HEK293T (cell line): Measurements from ENCODE around the gene PALLD.
"Not testable (repeated sequence)": the region's sequence is repeated elsewhere in the genome, so short reads cannot be mapped to it uniquely, and the experiment has no call there.

Experiments
- CTCF ChIA-PET: fragments of 350-600 bp; formaldehyde crosslinking; extraction: SDS; loops from one replicate; lab custom pipeline; 2021; ENCODE audit warnings: antibody characterized with exemption, inconsistent platforms; lab: Yijun Ruan, JAX
- POLR2A ChIA-PET: fragments of 350-600 bp; formaldehyde crosslinking; extraction: SDS; loops from one replicate; lab custom pipeline; 2020; ENCODE audit warnings: antibody characterized with exemption, inconsistent platforms; lab: Yijun Ruan, JAX
- DNase-seq: peaks from one replicate; pipeline ENCODE4 v3.0.0; 2012; ENCODE audit warnings: mixed read lengths; ENCODE audit errors: extremely low spot score
- ARNT ChIP-seq: fragments of 450-650 bp; IDR thresholded peaks from 2 replicates; pipeline ENCODE4 v1.6.1; 2017; ENCODE audit warnings: mild to moderate bottlenecking
- BHLHE40 ChIP-seq: fragments of 450-650 bp; IDR thresholded peaks from 2 replicates; pipeline ENCODE4 v1.6.1; 2016; ENCODE audit warnings: mild to moderate bottlenecking, moderate library complexity, borderline replicate concordance
- CTBP1 ChIP-seq: fragments of 450-650 bp; IDR thresholded peaks from 2 replicates; pipeline ENCODE4 v1.6.1; 2016; ENCODE audit warnings: borderline replicate concordance
- ELF4 ChIP-seq: fragments of 450-650 bp; IDR thresholded peaks from 2 replicates; pipeline ENCODE4 v1.6.1; 2017; ENCODE audit warnings: antibody characterized with exemption
- FOXA1 ChIP-seq: fragments of 450-650 bp; IDR thresholded peaks from 2 replicates; pipeline ENCODE4 v1.6.1; 2016; ENCODE audit warnings: mild to moderate bottlenecking
- FOXK2 ChIP-seq: fragments of 450-650 bp; IDR thresholded peaks from 2 replicates; pipeline ENCODE4 v1.6.1; 2016; ENCODE audit warnings: mild to moderate bottlenecking
- FOXM1 ChIP-seq: fragments of 450-650 bp; IDR thresholded peaks from 2 replicates; pipeline ENCODE4 v1.6.1; 2017; ENCODE audit warnings: mild to moderate bottlenecking, borderline replicate concordance
- HDGF ChIP-seq: fragments of 450-650 bp; IDR thresholded peaks from 2 replicates; pipeline ENCODE4 v1.6.1; 2017; ENCODE audit warnings: antibody characterized with exemption, borderline replicate concordance
- L3MBTL2 ChIP-seq: fragments of 450-650 bp; conservative IDR thresholded peaks from 2 replicates; pipeline ENCODE4 v1.6.1; 2016; ENCODE audit warnings: mild to moderate bottlenecking
- LEF1 ChIP-seq: fragments of 450-650 bp; IDR thresholded peaks from 2 replicates; pipeline ENCODE4 v1.6.1; 2017; ENCODE audit warnings: mild to moderate bottlenecking, borderline replicate concordance
- NFRKB ChIP-seq: fragments of 450-650 bp; IDR thresholded peaks from 2 replicates; pipeline ENCODE4 v1.6.1; 2016; ENCODE audit warnings: mild to moderate bottlenecking, moderate library complexity
- PKNOX1 ChIP-seq: fragments of 450-650 bp; IDR thresholded peaks from 2 replicates; pipeline ENCODE4 v1.6.1; 2016
- SP1 ChIP-seq: fragments of 450-650 bp; IDR thresholded peaks from 2 replicates; pipeline ENCODE4 v1.6.1; 2017
- SUZ12 ChIP-seq: fragments of 450-650 bp; IDR thresholded peaks from 2 replicates; pipeline ENCODE4 v1.6.1; 2016; ENCODE audit warnings: mild to moderate bottlenecking
- TARDBP ChIP-seq: fragments of 450-650 bp; IDR thresholded peaks from 2 replicates; pipeline ENCODE4 v1.6.1; 2016
- ZNF384 ChIP-seq: fragments of 450-650 bp; IDR thresholded peaks from 2 replicates; pipeline ENCODE4 v1.6.1; 2016

PALLD gene

GRCh38 chr4:168942985-168943384 lies 446.1 kb downstream of the PALLD start:
- DNase-seq = peak; percentile 33
- ChIA-PET POLR2A (no interaction called here), CTCF (interaction anchor here (0.6 to 0.8 kb wide), 5 partner anchors 12 to 790 kb away, joined by 3 to 7 read pairs (median 3); no protein-coding TSS in a partner anchor)
- TF ChIP-seq SUZ12 (no peak), FOXM1 (no peak), ZNF384 (no peak), SP1 (no peak), HDGF (no peak), BHLHE40 (no peak), FOXA1 (no peak), ELF4 (no peak), NFRKB (no peak)

GRCh38 chr4:168945291-168945690 lies 448.4 kb downstream of the PALLD start:
- ChIA-PET POLR2A (no interaction called here), CTCF (no interaction called here)
- DNase-seq = no peak
- TF ChIP-seq NFRKB (no peak), FOXM1 (no peak)

- DNase-seq, POLR2A ChIA-PET, CTCF ChIA-PET: not testable (repeated sequence)
These were observed 456.0 kb downstream of the PALLD start for GRCh38 chr4:168952821-168953246.

GRCh38 chr4:168955674-168956073 lies 458.8 kb downstream of the PALLD start:
- TF ChIP-seq ZNF384 (no peak), L3MBTL2 (no peak), PKNOX1 (no peak), ELF4 (no peak), SP1 (no peak), BHLHE40 (no peak), FOXA1 (no peak), HDGF (no peak), ARNT (no peak), SUZ12 (no peak), FOXM1 (no peak), LEF1 (no peak)
- CTCF ChIA-PET = interaction anchor here (0.7 kb wide), 1 partner anchor 55 kb away, joined by 3 read pairs; the partner anchor contains the start of gene CBR4
- POLR2A ChIA-PET = interaction anchor here (1.2 kb wide), 1 partner anchor 54 kb away, joined by 4 read pairs; the partner anchor contains the start of gene CBR4
- no peak for DNase-seq

GRCh38 chr4:168960716-168961115 lies 463.9 kb downstream of the PALLD start:
- TF ChIP-seq BHLHE40 (no peak), LEF1 (no peak), ZNF384 (no peak), CTBP1 (no peak), FOXA1 (no peak), PKNOX1 (no peak), SP1 (no peak), HDGF (no peak), NFRKB (no peak), ARNT (no peak), L3MBTL2 (no peak), FOXM1 (no peak), SUZ12 (no peak), FOXK2 (no peak), TARDBP (no peak), ELF4 (no peak)
- CTCF ChIA-PET = interaction anchor here (0.8 kb wide), 1 partner anchor 50 kb away, joined by 3 read pairs; no protein-coding TSS in a partner anchor
- POLR2A ChIA-PET = no interaction called here
- DNase-seq = no peak

- ChIA-PET CTCF (no interaction called here), POLR2A (interaction anchor here (0.9 kb wide), 1 partner anchor 37 kb away, joined by 4 read pairs; the partner anchor contains the start of gene CBR4)
- no peak for DNase-seq
- TF ChIP-seq HDGF (no peak), SUZ12 (no peak), FOXK2 (no peak), ARNT (no peak), FOXM1 (no peak), FOXA1 (no peak), L3MBTL2 (no peak), NFRKB (no peak), LEF1 (no peak), TARDBP (no peak), ELF4 (no peak), BHLHE40 (no peak), ZNF384 (no peak), CTBP1 (no peak), SP1 (no peak), PKNOX1 (no peak)
These were observed 475.7 kb downstream of the PALLD start for GRCh38 chr4:168972596-168972995.
